GM12875 (cell line): Measurements from ENCODE around the gene UQCRC2.
"Not testable (repeated sequence)": the region's sequence is repeated elsewhere in the genome, so short reads cannot be mapped to it uniquely, and the experiment has no call there.

Experiments used
- H3K4me3 ChIP-seq: one replicate; pipeline ENCODE4 v1.5.1; 2011; ENCODE audit warnings: low read depth, low read length, control low read depth
- TF ChIP-seq, protein P1 (sequence below): IDR thresholded peaks from 2 replicates; pipeline ENCODE4 v1.5.1; 2011; ENCODE audit warnings: low read depth, mild to moderate bottlenecking, control low read depth, inconsistent platforms, low read length, moderate library complexity, borderline replicate concordance; ENCODE audit not compliant: insufficient read depth

UQCRC2 gene

DNA sequence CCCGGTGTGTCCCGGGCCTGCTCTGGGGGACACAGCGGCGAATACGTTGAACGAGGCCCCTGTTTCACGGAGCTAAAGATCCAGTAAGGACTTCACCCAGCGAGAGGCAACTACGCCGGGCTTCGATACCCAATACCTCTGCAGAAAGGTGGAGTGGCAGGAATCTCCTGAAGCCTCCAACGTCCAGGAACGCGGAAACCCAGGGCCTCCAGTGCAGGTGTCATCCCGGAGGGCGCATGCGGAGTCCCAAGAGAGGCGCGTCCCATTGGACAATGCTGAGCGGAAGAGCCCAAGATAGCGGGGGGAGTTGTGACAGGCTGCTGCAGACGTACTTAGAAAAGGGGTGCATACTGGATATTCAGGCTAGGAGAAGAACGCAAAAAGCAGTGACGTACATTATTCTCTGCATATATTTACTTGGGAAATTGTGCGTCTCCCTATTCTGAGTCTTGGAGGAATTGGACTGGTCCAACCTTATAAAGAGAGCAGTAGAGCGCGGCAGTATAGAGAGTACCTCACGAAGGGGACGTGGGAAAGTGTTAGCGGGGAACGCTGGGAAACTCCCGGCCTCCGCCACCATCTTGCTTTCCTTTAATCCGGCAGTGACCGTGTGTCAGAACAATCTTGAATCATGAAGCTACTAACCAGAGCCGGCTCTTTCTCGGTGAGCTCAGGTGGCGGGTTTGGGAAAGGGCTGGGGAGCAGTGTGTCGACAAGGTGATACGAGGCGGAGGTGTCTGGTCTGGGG, at the start of gene UQCRC2:
Gene UQCRC2 (plus strand): TSS at position 569 of the 748 bp plus-strand sequence. CDS start 63 bp downstream, at position 632.
- TF ChIP-seq, protein P1, sequence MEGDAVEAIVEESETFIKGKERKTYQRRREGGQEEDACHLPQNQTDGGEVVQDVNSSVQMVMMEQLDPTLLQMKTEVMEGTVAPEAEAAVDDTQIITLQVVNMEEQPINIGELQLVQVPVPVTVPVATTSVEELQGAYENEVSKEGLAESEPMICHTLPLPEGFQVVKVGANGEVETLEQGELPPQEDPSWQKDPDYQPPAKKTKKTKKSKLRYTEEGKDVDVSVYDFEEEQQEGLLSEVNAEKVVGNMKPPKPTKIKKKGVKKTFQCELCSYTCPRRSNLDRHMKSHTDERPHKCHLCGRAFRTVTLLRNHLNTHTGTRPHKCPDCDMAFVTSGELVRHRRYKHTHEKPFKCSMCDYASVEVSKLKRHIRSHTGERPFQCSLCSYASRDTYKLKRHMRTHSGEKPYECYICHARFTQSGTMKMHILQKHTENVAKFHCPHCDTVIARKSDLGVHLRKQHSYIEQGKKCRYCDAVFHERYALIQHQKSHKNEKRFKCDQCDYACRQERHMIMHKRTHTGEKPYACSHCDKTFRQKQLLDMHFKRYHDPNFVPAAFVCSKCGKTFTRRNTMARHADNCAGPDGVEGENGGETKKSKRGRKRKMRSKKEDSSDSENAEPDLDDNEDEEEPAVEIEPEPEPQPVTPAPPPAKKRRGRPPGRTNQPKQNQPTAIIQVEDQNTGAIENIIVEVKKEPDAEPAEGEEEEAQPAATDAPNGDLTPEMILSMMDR, result no peak
- peak within 1 kb of the TSS; percentile 65 for H3K4me3 ChIP-seq

DNA sequence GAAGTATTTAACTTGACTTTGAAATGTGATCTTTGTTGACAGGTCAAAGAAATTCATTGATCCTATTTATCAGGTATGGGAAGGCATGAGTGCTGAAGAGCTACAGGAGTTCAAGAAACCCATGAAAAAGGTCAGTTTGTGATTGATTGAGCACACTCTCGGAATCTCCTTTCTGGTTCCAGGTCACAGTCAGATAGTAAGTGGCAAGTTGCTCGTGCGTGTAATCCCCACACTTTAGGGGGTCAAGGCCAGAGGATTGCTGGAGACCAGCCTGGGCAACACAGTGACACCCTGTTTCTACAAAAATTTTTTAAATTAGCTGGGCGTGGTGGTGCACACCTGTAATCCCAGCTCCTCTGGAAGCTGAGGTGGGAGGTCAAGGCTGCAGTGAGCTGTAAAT, 20.5 kb upstream of the UQCRC2 start:
- not testable (repeated sequence) for H3K4me3 ChIP-seq

DNA sequence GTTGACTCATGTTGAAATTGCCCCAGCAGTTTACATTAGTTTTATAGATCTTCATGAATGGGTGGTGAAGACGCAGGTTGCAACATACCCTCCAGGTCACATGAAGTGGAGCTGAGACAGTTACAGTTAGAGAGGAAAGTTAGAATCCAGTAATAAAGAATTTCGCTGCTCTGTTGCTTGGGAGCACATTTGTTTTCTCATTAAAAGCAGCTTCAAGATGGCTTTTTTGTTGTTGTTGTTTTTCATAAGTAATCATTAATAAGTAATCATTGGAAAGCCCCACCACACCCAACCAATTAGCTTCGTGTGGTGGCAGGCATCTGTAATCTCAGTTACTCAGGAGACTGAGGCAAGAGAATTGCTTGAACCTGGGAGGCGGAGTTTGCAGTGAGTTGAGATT, 19.8 kb upstream of the UQCRC2 start:
- H3K4me3 ChIP-seq, result not testable (repeated sequence)

DNA sequence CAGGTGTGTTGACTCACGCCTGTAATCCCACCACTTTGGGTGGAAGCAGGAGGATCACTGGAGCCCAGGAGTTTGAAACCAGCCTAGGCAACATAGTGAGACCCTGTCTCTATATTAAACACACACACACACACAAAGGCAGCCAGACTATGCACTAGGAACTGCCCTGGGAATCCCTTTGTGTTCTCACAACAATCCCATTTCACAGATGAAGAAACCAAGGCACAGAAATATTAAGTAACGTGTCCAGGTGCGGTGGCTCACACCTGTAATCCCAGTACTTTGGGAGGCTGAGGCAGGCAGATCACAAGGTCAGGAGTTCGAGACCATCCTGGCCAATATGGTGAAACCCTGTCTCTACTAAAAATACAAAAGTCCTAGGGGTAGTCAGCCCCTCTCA, 19.4 kb upstream of the UQCRC2 start:
- H3K4me3 ChIP-seq, result not testable (repeated sequence)

DNA sequence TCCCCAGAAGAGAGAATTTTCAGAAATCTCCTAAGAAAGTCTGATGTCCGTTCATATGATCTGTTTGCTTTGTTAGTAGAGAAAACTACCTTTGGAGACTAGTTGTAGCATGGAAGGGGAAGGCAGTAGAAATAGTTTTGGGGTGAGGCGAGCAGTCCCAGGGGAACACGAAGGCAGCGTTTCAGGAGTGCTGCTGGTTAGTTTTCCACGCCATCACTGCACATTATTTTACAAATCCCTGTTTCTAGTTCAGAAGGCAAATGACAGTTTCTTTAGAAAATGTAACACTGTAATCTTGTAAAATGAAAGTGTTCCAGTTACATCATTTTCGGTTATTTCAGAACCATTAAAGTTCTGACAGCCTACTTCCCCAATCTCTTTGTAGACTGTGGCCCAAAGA, 16.9 kb upstream of the UQCRC2 start:
- not testable (repeated sequence) for H3K4me3 ChIP-seq

DNA sequence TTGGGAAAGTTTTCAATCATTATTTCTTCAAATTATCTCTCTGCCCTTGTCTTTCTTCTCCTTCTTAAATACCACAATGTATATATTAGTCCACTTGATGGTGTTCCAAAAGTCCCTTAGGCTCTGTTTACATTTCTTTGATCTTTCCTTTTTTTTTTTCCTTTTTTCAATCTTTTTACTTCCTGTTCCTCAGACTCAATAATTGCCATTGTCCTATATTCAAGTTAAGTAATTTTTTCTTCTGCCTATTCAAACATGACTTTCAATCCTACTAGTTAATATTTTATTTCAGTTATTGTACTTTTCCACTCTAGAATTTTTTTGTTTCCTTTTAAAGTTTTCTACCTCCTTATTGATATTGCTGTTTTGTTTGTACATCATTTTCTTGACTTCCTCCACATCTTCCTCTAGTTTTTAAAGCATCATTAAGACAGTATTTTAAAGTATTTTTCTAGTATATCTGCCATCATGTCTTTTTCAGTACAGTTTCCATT, 15.8 kb upstream of the UQCRC2 start:
- H3K4me3 ChIP-seq, result no peak overlapping the region
- TF ChIP-seq, protein P1, result no peak

DNA sequence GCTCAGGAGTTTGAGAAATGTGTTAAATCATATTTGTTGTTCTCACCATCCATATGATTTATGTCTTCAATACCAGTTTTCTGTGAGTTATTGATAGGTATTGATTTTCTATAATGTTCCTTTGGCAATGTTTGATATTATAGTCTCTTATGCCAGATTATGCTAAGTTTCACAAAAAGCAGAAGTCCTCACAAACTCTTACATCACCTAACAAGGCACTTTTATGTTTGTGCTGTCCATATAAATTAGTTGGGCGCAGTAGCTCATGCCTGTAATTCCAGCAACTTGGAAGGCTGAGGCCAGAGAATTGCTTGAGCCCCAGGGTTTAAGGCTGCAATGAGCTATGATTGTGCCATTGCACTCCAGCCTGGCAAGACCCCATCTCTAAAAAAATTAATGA, 12.6 kb upstream of the UQCRC2 start:
- no peak overlapping the region for H3K4me3 ChIP-seq
- TF ChIP-seq, protein P1, result no peak

DNA sequence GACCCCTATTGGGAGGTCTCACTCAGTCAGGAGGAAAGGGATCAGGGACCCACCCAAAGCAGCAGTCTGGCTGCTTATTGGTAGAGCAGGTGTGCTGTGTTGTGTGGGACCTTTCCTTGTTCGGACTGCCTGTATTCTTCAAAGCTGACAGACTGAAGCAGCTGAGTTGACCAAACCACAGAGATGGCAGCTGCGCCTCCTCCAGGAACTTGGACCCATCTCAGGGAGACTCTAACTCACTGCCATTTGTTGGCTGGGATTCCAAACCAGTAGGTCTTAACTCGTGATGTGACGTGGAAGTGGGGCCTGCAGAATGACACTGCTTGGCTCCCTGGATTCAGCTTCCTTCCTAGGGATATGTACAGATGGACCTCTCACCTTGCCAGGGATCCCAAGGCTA, 9.6 kb upstream of the UQCRC2 start:
- no peak overlapping the region for H3K4me3 ChIP-seq
- TF ChIP-seq, protein P1, result no peak

DNA sequence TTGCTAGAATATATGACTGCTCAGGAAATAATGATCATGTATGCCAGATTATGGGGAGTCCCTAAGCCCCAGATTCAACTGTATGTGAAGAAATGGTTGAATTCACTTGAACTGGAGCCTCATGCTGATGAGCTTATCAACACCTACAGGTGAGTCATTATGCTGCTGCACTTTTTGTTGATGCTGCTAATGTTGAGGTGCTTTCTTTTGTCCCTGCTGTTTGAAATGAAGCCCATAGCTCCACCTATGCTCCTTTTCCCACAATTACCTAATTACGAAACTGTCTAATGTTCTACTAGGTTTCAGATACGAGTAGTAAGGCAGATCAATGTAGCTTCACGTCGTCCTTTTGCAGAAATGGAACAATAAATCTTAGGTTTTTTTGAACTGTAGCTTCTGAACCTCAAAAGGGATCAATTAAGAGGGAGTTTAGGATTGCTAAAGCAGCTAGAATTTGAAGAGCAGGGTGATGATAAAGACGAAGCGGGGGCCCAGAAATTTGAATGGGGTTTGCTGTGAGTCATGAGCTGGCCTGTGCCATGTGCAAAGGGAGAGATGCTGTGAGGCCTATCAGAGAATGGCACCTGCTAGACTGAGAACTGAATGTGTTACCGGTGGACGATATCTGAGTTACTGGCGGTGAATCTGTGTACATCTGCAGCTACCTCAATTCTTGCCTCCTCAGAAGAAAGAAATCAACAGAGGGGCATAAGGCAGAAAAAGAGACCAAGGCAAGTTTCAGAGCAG, 6.1 kb upstream of the UQCRC2 start:
- H3K4me3 ChIP-seq, result no peak overlapping the region
- TF ChIP-seq, protein P1, result no peak
